HepG2 (cell line): Measurements from ENCODE around the gene CAMK1D. TPM values are rescaled to one million over a fixed set of nuclear protein-coding genes. Genes with fewer than 3 reads are reported as not detected.

Experiments
- ATAC-seq: fragments of 200-7000 bp; cut with Tn5 transposase; 3 replicates; pipeline ENCODE4 v1.9.1; 2020; ENCODE audit warnings: mild to moderate bottlenecking, moderate library complexity
- BruUV-seq: library from RNA; stranded (reverse); fragments of 400-500 nt; replicated peaks from 2 replicates; lab custom pipeline; 2021; lab: Mats Ljungman, UMichigan
- CTCF ChIA-PET: fragments of 300-600 bp; formaldehyde crosslinking; extraction: SDS; loops from one replicate; lab custom pipeline; 2021; ENCODE audit warnings: low total read pairs, inconsistent platforms, low intra/inter-chr PET ratio; lab: Yijun Ruan, JAX
- POLR2A ChIA-PET: fragments of 350-600 bp; sonication (Branson Sonifier 250); formaldehyde crosslinking; loops from one replicate; lab custom pipeline; 2020; ENCODE audit warnings: antibody characterized with exemption, inconsistent platforms; lab: Yijun Ruan, JAX
- DNase-seq: peaks from one replicate; pipeline ENCODE4 v3.0.0-alpha.2; 2015; ENCODE audit warnings: low spot score
- FAIRE-seq: peaks from 3 replicates; lab custom pipeline; 2011; peaks lifted over from hg19 to GRCh38; lab: Jason Lieb, UNC
- H2AFZ ChIP-seq: one replicate; pipeline ENCODE4 v1.6.1; 2011; ENCODE audit warnings: low read length, inconsistent platforms
- H3K27ac ChIP-seq: fragments of 300-600 bp; 3 replicates; pipeline ENCODE4 v1.8.0; 2011; ENCODE audit warnings: mixed run types, mild to moderate bottlenecking, mixed read lengths, low read length, inconsistent platforms; ENCODE audit not compliant: insufficient read depth; ENCODE audit errors: extremely low read length
- H3K27me3 ChIP-seq, 2 experiments: fragments of 200-600 bp in 1 of 2; 2 replicates in 1 of 2; 3 replicates in 1 of 2; pipeline versions ENCODE4 v1.6.0 to v1.8.0; 2011; ENCODE audit warnings: low read length in 2 of 2, mild to moderate bottlenecking in 2 of 2, moderate library complexity in 2 of 2, inconsistent platforms in 1 of 2; ENCODE audit not compliant: insufficient read depth in 2 of 2, control insufficient read depth in 1 of 2
- H3K36me3 ChIP-seq, 2 experiments: fragments of 200-600 bp in 1 of 2; replicated peaks in 1 of 2; 2 replicates in 1 of 2; 3 replicates in 1 of 2; pipeline versions ENCODE4 v1.5.1 to v1.8.0; 2011; ENCODE audit warnings: low read length in 2 of 2, inconsistent platforms in 1 of 2; ENCODE audit not compliant: insufficient read depth in 2 of 2, control insufficient read depth in 1 of 2
- H3K4me1 ChIP-seq: 2 replicates; pipeline ENCODE4 v1.5.1; 2012; ENCODE audit warnings: low read length, inconsistent platforms; ENCODE audit not compliant: insufficient read depth
- H3K4me2 ChIP-seq: 2 replicates; pipeline ENCODE4 v1.6.0; 2011; ENCODE audit warnings: low read depth, low read length, inconsistent platforms
- H3K4me3 ChIP-seq, 3 experiments: fragments of 200-600 bp in 1 of 3; sonication (generic), shearing (Covaris generic) in 1 of 3; replicated peaks in 1 of 3; 2 replicates each; pipeline ENCODE4 v1.5.1; 2011 to 2016; ENCODE audit warnings: low read length in 3 of 3, inconsistent platforms in 2 of 3, low read depth in 2 of 3, mild to moderate bottlenecking in 2 of 3, control low read depth in 1 of 3, mixed read lengths in 1 of 3; ENCODE audit not compliant: insufficient read depth in 1 of 3
- H3K79me2 ChIP-seq: one replicate; pipeline ENCODE4 v1.6.1; 2011; ENCODE audit warnings: low read length, inconsistent platforms; ENCODE audit not compliant: insufficient read depth
- H3K9ac ChIP-seq: 2 replicates; pipeline ENCODE4 v1.6.0; 2011; ENCODE audit warnings: mild to moderate bottlenecking, low read depth, low read length, inconsistent platforms; ENCODE audit not compliant: insufficient read depth
- H3K9me3 ChIP-seq: 2 replicates; pipeline ENCODE4 v1.5.1; 2012; ENCODE audit warnings: mild to moderate bottlenecking, low read length
- H4K20me1 ChIP-seq: 2 replicates; pipeline ENCODE4 v1.6.0; 2011; ENCODE audit warnings: inconsistent platforms, mild to moderate bottlenecking, low read length, moderate library complexity; ENCODE audit not compliant: insufficient read depth
- E2F1 ChIP-seq: sonication (generic); formaldehyde crosslinking; IDR thresholded peaks from 2 replicates; pipeline ENCODE4 v1.5.0; 2020; ENCODE audit warnings: missing genetic modification reagents
- HOMEZ ChIP-seq: IDR thresholded peaks from 2 replicates; pipeline ENCODE4 v1.6.1; 2016; ENCODE audit warnings: low read depth
- HOXA9 ChIP-seq: sonication (generic); formaldehyde crosslinking; IDR thresholded peaks from 2 replicates; pipeline ENCODE4 v1.8.1; 2022; ENCODE audit warnings: missing genetic modification reagents, mild to moderate bottlenecking, moderate library complexity, borderline replicate concordance
- KDM1A ChIP-seq: IDR thresholded peaks from 2 replicates; pipeline ENCODE4 v1.6.1; 2016; ENCODE audit warnings: missing compliant biosample characterization
- TRAFD1 ChIP-seq: sonication (generic); formaldehyde crosslinking; IDR thresholded peaks from 2 replicates; pipeline ENCODE4 v1.5.1; 2020; ENCODE audit warnings: missing genetic modification reagents, mild to moderate bottlenecking, borderline replicate concordance
- U2AF1 ChIP-seq: fragments of 200-400 bp; formaldehyde crosslinking; optimal IDR thresholded peaks from 2 replicates; pipeline ENCODE3; 2017; ENCODE audit warnings: mild to moderate bottlenecking, low read depth, low read length
- ZBTB34 ChIP-seq: sonication (generic); formaldehyde crosslinking; IDR thresholded peaks from 2 replicates; pipeline ENCODE4 v1.8.0; 2022; ENCODE audit warnings: mild to moderate bottlenecking, missing genetic modification reagents
- ZFP36L1 ChIP-seq: sonication (generic); formaldehyde crosslinking; IDR thresholded peaks from 2 replicates; pipeline ENCODE4 v1.8.0; 2022; ENCODE audit warnings: mild to moderate bottlenecking, missing genetic modification reagents, moderate library complexity
- ZNF17 ChIP-seq: sonication (generic); formaldehyde crosslinking; IDR thresholded peaks from 2 replicates; pipeline ENCODE4 v1.5.0; 2020; ENCODE audit warnings: mild to moderate bottlenecking, missing genetic modification reagents
- ZNF570 ChIP-seq: sonication (generic); formaldehyde crosslinking; IDR thresholded peaks from 2 replicates; pipeline ENCODE4 v1.4.0; 2020; ENCODE audit warnings: mild to moderate bottlenecking, missing genetic modification reagents, borderline replicate concordance
- WGBS: methylation state at CpG from one replicate; pipeline ENCODE4 v1.1.6; 2017; ENCODE audit warnings: low lambda C conversion rate; 5-methylcytosine and 5-hydroxymethylcytosine counted together
- in situ Hi-C: cut with HindIII; loops from 2 replicates; pipeline ENCODE4 v1.10.0; 2017; ENCODE audit warnings: low pct_unique_long_range_greater_than_20kb; ENCODE audit not compliant: extremely low pct_ligation_motif_present
- intact Hi-C: fragments of 100-400 bp; cut with micrococcal nuclease; formaldehyde crosslinking; loops from one replicate; pipeline ENCODE4 v1.10.0; 2022; ENCODE audit not compliant: unreplicated experiment
- polyA plus RNA-seq, 8 experiments: library from polyadenylated mRNA; depleted of rRNA in 3 of 8; stranded (reverse) in 7 of 8; unstranded in 1 of 8; fragments of >200 nt; fragmentation: Illumina TruSeq in 4 of 8; extraction: Trizol in 4 of 8; gene quantifications; 2 replicates each; pipeline versions ENCODE4 v1.2.1 to v1.2.3, GENCODE V29; 2011 to 2016; ENCODE audit warnings: low read depth in 4 of 8, missing spikeins in 1 of 8, mixed read lengths in 1 of 8; ENCODE audit not compliant: insufficient read depth in 1 of 8
- total RNA-seq, 5 experiments: library from RNA; depleted of rRNA; stranded (reverse); fragments of >200 nt; fragmentation: Illumina TruSeq; extraction: Trizol; gene quantifications; 2 replicates each; pipeline ENCODE4 v1.2.3, GENCODE V29; 2016; ENCODE audit warnings: low read depth in 1 of 5

Gene CAMK1D
- total and polyA plus RNA-seq, 2 of the 13 experiments (the other 11 are each of a cell fraction or from before 2014, with no cell fraction given) = under 0.01 TPM; not detected in 1

- intact Hi-C loops = no loop called here
- Histone ChIP-seq H3K9me3 (no peaks in the 10 kb centered on the region), H3K4me1 (no peaks in the 10 kb centered on the region), H3K27ac (no peak overlapping the region), H3K9ac (no peak overlapping the region), H3K27me3 (peaks cover 0 to 15% of the 10 kb centered on the region in 2 experiments; a peak in 3 of 5 replicates), H3K36me3 (no peaks in the 10 kb centered on the region), H4K20me1 (no peaks in the 10 kb centered on the region), H3K79me2 (no peaks in the 10 kb centered on the region), H2AFZ (no peak overlapping the region), H3K4me3 (no peak overlapping the region), H3K4me2 (no peak overlapping the region)
- WGBS = 28% methylated on average over 11 of the region's 11 CpGs
- ChIA-PET POLR2A (no interaction called here), CTCF (no interaction called here)
- no peak for FAIRE-seq
- in situ Hi-C loops = no loop called here
- DNase-seq = no peak
- TF ChIP-seq ZFP36L1 (CRISPR knock-in tag) (no peak), KDM1A (CRISPR knock-in tag) (no peak), ZNF570 (CRISPR knock-in tag) (no peak), HOMEZ (CRISPR knock-in tag) (no peak), U2AF1 (no peak), TRAFD1 (CRISPR knock-in tag) (no peak), E2F1 (CRISPR knock-in tag) (no peak), HOXA9 (no peak), ZNF17 (CRISPR knock-in tag) (no peak), ZBTB34 (CRISPR knock-in tag) (no peak)
- no peak for ATAC-seq
- no TSS peak for BruUV-seq
Measured at GRCh38 chr10:12833451-12833850, 484.1 kb downstream of the CAMK1D start.
